GM12874 (cell line): ENCODE results near the gene WDSUB1.

Experiments used
- CTCF ChIP-seq: IDR thresholded peaks from 2 replicates; pipeline ENCODE4 v1.5.1; 2011; ENCODE audit warnings: low read depth, mild to moderate bottlenecking, control low read depth, low read length, moderate library complexity; ENCODE audit not compliant: insufficient read depth

Gene WDSUB1

DNA sequence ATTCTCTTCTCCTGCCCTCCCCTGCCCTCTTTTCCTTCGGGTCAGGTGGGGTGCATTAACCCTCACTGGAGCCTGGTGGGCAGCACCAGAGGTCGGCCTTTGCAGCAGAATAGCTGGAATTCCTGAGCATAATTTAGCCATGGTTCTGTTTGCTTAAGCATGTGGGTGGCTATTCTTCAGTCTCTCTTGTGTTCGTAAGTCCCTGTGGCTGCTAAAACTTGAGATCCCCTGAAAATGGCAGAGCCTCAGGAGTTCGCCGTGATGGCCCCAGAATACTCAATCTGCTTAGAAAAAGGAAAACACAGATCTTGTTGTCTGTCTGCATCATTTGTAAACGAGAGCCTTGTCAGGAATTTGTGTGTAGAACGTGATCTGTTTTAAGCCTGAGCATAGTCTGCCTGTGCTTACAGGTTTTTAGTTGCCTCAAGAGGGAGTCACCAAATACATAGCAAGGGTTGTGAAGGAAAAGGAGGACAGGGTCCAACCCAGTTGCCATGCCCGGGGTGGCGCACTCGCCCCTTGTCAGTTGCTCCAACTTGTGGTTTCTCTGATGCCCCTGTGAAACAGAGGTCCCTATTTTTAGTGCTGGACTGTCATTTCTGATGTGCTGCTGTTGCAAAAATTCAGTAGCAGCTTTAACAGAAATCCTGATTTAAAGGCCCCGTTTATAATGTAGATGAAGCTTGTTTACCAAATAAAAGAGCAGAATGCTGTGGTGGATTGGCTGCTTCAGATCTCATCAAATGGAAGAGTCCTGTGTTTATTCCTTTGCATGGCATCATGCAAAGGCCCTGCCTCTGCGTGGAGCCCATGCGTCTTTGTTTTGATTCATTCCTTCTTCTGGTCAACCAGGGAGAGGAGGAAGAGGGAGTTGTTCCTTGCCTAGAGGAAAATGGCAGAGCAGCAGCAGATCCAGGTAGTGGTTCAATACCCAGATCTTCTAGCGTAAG, 74.8 kb downstream of the WDSUB1 start:
- no peak for TF ChIP-seq CTCF

DNA sequence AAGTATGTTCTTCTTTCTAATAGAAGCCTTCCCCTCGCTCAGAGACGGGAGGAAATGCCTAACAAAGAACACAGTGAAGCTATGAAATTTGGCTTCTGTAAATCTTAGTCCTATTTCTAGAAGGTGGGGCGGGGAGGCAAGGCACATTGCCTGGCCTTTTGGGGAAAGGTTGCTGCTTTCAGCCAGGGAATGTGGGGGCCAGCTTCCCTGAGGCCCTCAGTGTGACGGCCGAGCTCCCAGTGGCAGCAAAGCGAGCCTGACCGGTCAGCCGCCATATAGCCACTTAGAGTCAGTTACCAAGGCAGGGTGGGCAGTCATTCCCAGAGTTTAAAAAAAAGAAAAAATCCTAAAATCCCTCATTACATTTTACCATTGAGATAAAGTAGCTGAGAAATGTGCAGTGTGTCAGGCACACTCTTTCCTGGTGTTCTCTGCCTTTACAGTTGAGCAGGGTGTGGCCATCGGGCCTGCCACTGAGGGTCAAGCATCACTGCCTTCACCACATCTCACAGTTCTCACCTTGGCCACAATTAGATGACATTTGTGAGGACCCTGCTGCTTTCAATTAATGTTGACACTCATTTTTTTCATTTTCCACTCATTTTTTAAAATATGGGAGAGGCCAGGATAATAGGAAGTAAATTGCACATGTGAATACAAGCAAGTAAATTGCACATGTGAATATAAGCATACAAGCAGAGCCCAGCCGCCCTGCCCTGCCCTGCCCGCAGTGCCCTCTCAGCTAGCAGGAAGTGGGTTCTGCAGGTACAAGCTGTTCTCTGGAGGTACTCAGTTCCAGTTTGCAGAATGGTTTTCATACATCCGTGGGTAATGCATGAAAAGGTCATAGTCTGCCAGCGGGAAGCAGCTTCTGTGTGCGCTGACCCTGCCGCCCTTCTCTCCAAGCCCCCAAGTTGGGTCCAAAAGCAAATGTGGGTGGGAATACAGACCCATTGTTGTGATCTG, 76.9 kb downstream of the WDSUB1 start:
- TF ChIP-seq CTCF = no peak

DNA sequence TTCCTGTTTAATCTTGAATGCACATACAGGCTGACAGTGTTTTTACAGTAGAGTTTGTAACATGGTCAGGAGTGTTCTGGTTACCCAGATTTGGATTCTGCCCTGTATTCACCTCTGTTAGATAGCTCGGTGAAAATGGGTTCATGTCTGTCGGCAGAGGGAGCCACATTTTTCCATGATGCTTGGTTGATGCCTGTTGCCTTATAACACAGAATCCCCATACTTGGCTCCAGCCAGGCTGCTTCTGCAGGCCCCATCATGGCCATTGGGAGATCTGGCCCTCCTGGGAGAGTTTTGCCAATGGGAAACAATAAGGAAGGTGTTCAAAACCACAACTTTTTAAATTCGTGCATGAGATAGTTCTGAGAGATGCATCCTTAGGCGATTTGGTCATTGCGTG, 78.1 kb downstream of the WDSUB1 start:
- no peak for TF ChIP-seq CTCF

GRCh38 chr2:159206736-159207380, 79.6 kb downstream of the WDSUB1 start:
- no peak for TF ChIP-seq CTCF

DNA sequence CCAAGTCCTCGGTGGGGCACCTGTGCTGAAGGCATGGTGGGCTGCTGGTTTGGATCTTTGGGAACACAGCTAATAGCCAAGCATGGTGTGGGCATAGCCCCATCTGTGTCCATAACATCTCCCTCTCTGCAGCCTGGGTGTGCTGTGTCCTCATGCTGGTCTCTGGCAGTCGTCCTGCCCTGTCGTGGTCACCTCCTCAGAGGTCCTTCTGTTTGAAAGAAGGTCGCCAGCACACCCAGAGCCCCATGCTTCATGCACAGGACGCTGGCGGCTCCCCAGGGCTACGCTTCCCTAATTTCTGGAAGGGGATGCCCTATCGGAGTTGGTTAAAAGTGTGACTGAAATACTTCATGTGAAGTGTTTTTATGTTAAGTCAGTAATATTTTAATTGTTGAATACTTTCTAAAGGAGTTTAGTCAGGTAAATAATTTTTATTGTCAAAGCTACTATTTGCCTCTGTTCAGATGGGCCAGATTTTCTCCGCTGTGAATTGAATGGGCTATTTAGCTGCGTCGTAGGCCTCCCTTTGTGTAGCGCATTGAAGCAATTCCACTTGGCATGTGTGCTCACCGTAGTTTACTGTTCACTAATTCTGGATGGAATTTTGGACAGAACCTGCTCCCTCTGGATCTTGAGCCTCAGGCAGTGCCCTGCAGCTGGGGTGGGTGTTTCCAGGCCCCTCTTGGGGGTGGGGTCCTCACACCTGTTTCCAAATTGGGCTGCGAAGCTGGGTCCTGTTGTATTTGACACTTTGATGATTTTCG, 81.9 kb downstream of the WDSUB1 start:
- TF ChIP-seq CTCF = no peak

- TF ChIP-seq CTCF = no peak
These were observed 83.9 kb downstream of the WDSUB1 start for GRCh38 chr2:159202568-159203071.
